HepG2 (cell line): Measurements from ENCODE around the gene EEF1AKMT1. TPM values are rescaled to one million over a fixed set of nuclear protein-coding genes. Genes with fewer than 3 reads are reported as not detected.

Source experiments
- HCFC1 ChIP-seq: fragments of 150-350 bp; IDR thresholded peaks from 2 replicates; pipeline ENCODE4 v1.6.1; 2014; ENCODE audit warnings: low read depth, low read length
- KLF16 ChIP-seq, 2 experiments: sonication (generic) in 1 of 2; formaldehyde crosslinking in 1 of 2; IDR thresholded peaks; 2 replicates each; pipeline versions ENCODE4 v1.6.1 to v1.8.0; 2016 to 2023; ENCODE audit warnings: missing genetic modification reagents in 2 of 2, missing compliant biosample characterization in 1 of 2
- MED13 ChIP-seq: sonication (generic); formaldehyde crosslinking; IDR thresholded peaks from 2 replicates; pipeline ENCODE4 v1.5.0; 2020; ENCODE audit warnings: missing genetic modification reagents
- MXD4 ChIP-seq: IDR thresholded peaks from 2 replicates; pipeline ENCODE4 v1.6.1; 2016; ENCODE audit warnings: mild to moderate bottlenecking, missing biosample characterization, missing genetic modification reagents
- NCOA2 ChIP-seq: sonication (generic); formaldehyde crosslinking; IDR thresholded peaks from 2 replicates; pipeline ENCODE4 v1.8.0; 2022; ENCODE audit warnings: inconsistent platforms
- ONECUT2 ChIP-seq: sonication (generic); formaldehyde crosslinking; IDR thresholded peaks from 2 replicates; pipeline ENCODE4 v1.4.0; 2020; ENCODE audit warnings: missing genetic modification reagents
- PHF21A ChIP-seq: sonication (generic); formaldehyde crosslinking; IDR thresholded peaks from 2 replicates; pipeline ENCODE4 v1.5.0; 2020; ENCODE audit warnings: mild to moderate bottlenecking, missing genetic modification reagents
- SKIL ChIP-seq: sonication (generic); formaldehyde crosslinking; IDR thresholded peaks from 2 replicates; pipeline ENCODE4 v1.8.0; 2022; ENCODE audit warnings: missing genetic modification reagents, mild to moderate bottlenecking, moderate library complexity, borderline replicate concordance
- SNRNP70 ChIP-seq: fragments of 200-400 bp; formaldehyde crosslinking; IDR thresholded peaks from 2 replicates; pipeline ENCODE4 v1.6.1; 2017; ENCODE audit warnings: mild to moderate bottlenecking, low read depth, low read length, moderate library complexity
- YEATS2 ChIP-seq: sonication (generic); formaldehyde crosslinking; IDR thresholded peaks from 2 replicates; pipeline ENCODE4 v1.4.0; 2020; ENCODE audit warnings: missing genetic modification reagents, borderline replicate concordance
- ZFP37 ChIP-seq: sonication (generic); formaldehyde crosslinking; IDR thresholded peaks from 2 replicates; pipeline ENCODE4 v1.4.0; 2020; ENCODE audit warnings: missing genetic modification reagents, borderline replicate concordance
- ZMYM4 ChIP-seq: sonication (generic); formaldehyde crosslinking; IDR thresholded peaks from 2 replicates; pipeline ENCODE4 v1.8.1; 2023; ENCODE audit warnings: mild to moderate bottlenecking, missing genetic modification reagents
- ZNF264 ChIP-seq: sonication (generic); formaldehyde crosslinking; IDR thresholded peaks from 2 replicates; pipeline ENCODE4 v1.4.0; 2020; ENCODE audit warnings: missing genetic modification reagents
- ZNF275 ChIP-seq: sonication (generic); formaldehyde crosslinking; IDR thresholded peaks from 2 replicates; pipeline ENCODE4 v1.8.0; 2022; ENCODE audit warnings: missing genetic modification reagents, mild to moderate bottlenecking, inconsistent platforms, borderline replicate concordance
- ZNF354B ChIP-seq: sonication (generic); formaldehyde crosslinking; IDR thresholded peaks from 2 replicates; pipeline ENCODE4 v1.8.0; 2022; ENCODE audit warnings: mild to moderate bottlenecking, missing genetic modification reagents
- ZNF770 ChIP-seq: sonication (generic); formaldehyde crosslinking; IDR thresholded peaks from 2 replicates; pipeline ENCODE4 v1.5.0; 2020; ENCODE audit warnings: mild to moderate bottlenecking, missing genetic modification reagents
- ZNF775 ChIP-seq: sonication (generic); formaldehyde crosslinking; IDR thresholded peaks from 2 replicates; pipeline ENCODE4 v1.4.0; 2020; ENCODE audit warnings: missing genetic modification reagents, mild to moderate bottlenecking, moderate library complexity, borderline replicate concordance
- polyA plus RNA-seq, 8 experiments: library from polyadenylated mRNA; depleted of rRNA in 3 of 8; stranded (reverse) in 7 of 8; unstranded in 1 of 8; fragments of >200 nt; fragmentation: Illumina TruSeq in 4 of 8; extraction: Trizol in 4 of 8; gene quantifications; 2 replicates each; pipeline versions ENCODE4 v1.2.1 to v1.2.3, GENCODE V29; 2011 to 2016; ENCODE audit warnings: low read depth in 4 of 8, missing spikeins in 1 of 8, mixed read lengths in 1 of 8; ENCODE audit not compliant: insufficient read depth in 1 of 8
- total RNA-seq, 5 experiments: library from RNA; depleted of rRNA; stranded (reverse); fragments of >200 nt; fragmentation: Illumina TruSeq; extraction: Trizol; gene quantifications; 2 replicates each; pipeline ENCODE4 v1.2.3, GENCODE V29; 2016; ENCODE audit warnings: low read depth in 1 of 5
- TF ChIP-seq, protein P1 (sequence below): sonication (generic); formaldehyde crosslinking; IDR thresholded peaks from 2 replicates; pipeline ENCODE4 v1.8.0; 2022; ENCODE audit warnings: mild to moderate bottlenecking, missing genetic modification reagents
- TF ChIP-seq, protein P2 (sequence below): sonication (generic); formaldehyde crosslinking; IDR thresholded peaks from 2 replicates; pipeline ENCODE4 v1.5.0; 2020; ENCODE audit warnings: missing genetic modification reagents, mild to moderate bottlenecking, borderline replicate concordance
- TF ChIP-seq, protein P3 (sequence below): sonication (generic); formaldehyde crosslinking; IDR thresholded peaks from 2 replicates; pipeline ENCODE4 v1.4.0; 2020; ENCODE audit warnings: mild to moderate bottlenecking, low read depth, missing genetic modification reagents

Gene EEF1AKMT1
- total and polyA plus RNA-seq, 2 of the 13 experiments (the other 11 are each of a cell fraction or from before 2014, with no cell fraction given) = 6.0 to 16.1 TPM

GRCh38 chr13:20773194-20774080 is at the start of gene EEF1AKMT1 (continued):
- TF ChIP-seq, protein P1, sequence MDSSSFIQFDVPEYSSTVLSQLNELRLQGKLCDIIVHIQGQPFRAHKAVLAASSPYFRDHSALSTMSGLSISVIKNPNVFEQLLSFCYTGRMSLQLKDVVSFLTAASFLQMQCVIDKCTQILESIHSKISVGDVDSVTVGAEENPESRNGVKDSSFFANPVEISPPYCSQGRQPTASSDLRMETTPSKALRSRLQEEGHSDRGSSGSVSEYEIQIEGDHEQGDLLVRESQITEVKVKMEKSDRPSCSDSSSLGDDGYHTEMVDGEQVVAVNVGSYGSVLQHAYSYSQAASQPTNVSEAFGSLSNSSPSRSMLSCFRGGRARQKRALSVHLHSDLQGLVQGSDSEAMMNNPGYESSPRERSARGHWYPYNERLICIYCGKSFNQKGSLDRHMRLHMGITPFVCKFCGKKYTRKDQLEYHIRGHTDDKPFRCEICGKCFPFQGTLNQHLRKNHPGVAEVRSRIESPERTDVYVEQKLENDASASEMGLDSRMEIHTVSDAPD = no peak
- TF ChIP-seq ZNF354B (CRISPR knock-in tag) (no peak), ONECUT2 (no peak), ZNF770 (CRISPR knock-in tag) (0 out of 2 replicates have a peak, but pooled peaks have one; percentile 46), ZNF775 (no peak), SKIL (CRISPR knock-in tag) (no peak), MED13 (no peak), ZMYM4 (CRISPR knock-in tag) (peak; percentile 76), ZNF264 (CRISPR knock-in tag) (no peak; the same call in 1 of the 2 replicates), HCFC1 (no peak; the same call in 1 of the 2 replicates), ZFP37 (CRISPR knock-in tag) (no peak), KLF16 (CRISPR knock-in tag; IDR thresholded peaks at IDR 0.05) (no peak), NCOA2 (CRISPR knock-in tag) (peak; percentile 36; the same call in 1 of the 2 replicates), SNRNP70 (no peak), YEATS2 (peak; percentile 84; the same call in 1 of the 2 replicates), MXD4 (no peak), ZNF275 (CRISPR knock-in tag) (no peak; the same call in 1 of the 2 replicates), PHF21A (peak; percentile 70)
- TF ChIP-seq, protein P2, sequence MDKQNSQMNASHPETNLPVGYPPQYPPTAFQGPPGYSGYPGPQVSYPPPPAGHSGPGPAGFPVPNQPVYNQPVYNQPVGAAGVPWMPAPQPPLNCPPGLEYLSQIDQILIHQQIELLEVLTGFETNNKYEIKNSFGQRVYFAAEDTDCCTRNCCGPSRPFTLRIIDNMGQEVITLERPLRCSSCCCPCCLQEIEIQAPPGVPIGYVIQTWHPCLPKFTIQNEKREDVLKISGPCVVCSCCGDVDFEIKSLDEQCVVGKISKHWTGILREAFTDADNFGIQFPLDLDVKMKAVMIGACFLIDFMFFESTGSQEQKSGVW (CRISPR knock-in tag) = peak; percentile 86; the same call in 1 of the 2 replicates
- TF ChIP-seq, protein P3, sequence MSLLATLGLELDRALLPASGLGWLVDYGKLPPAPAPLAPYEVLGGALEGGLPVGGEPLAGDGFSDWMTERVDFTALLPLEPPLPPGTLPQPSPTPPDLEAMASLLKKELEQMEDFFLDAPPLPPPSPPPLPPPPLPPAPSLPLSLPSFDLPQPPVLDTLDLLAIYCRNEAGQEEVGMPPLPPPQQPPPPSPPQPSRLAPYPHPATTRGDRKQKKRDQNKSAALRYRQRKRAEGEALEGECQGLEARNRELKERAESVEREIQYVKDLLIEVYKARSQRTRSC (CRISPR knock-in tag) = no peak
